ENCODE data around the gene SCRN1.

Gene SCRN1

GRCh38 chr7:29948587-29948986 lies 41.0 kb downstream of the SCRN1 start:
- DNase-seq = no peak
- in situ Hi-C loops (cut with HindIII; ENCODE audit: low pct_ligation_motif_present, low pct_unique_long_range_greater_than_20kb, low sequenced_read_pairs) = no loop called here

- in situ Hi-C loops (cut with HindIII; ENCODE audit: low pct_ligation_motif_present, low pct_unique_long_range_greater_than_20kb, low sequenced_read_pairs) = no loop called here
- peak; percentile 60 for DNase-seq
Measured at GRCh38 chr7:29946428-29947186, 43.0 kb downstream of the SCRN1 start.

GRCh38 chr7:29945259-29945809 lies 44.3 kb downstream of the SCRN1 start:
- in situ Hi-C loops (cut with HindIII; ENCODE audit: low pct_ligation_motif_present, low pct_unique_long_range_greater_than_20kb, low sequenced_read_pairs) = no loop called here

GRCh38 chr7:29940199-29940598 lies 49.4 kb downstream of the SCRN1 start:
- in situ Hi-C loops (cut with HindIII; ENCODE audit: low pct_ligation_motif_present, low pct_unique_long_range_greater_than_20kb, low sequenced_read_pairs) = no loop called here
- DNase-seq = no peak

More at GRCh38 chr7:29945259-29945809, 44.3 kb downstream of the SCRN1 start:
- no peak for DNase-seq

- no peak for DNase-seq
- in situ Hi-C loops (cut with HindIII; ENCODE audit: low pct_ligation_motif_present, low pct_unique_long_range_greater_than_20kb, low sequenced_read_pairs) = no loop called here
Measured at GRCh38 chr7:29937132-29937531, 52.5 kb downstream of the SCRN1 start.

- no peak for DNase-seq
- in situ Hi-C loops (cut with HindIII; ENCODE audit: low pct_ligation_motif_present, low pct_unique_long_range_greater_than_20kb, low sequenced_read_pairs) = no loop called here
Measured at GRCh38 chr7:29935111-29935510, 54.5 kb downstream of the SCRN1 start.

- no peak for DNase-seq
- in situ Hi-C loops (cut with HindIII; ENCODE audit: low pct_ligation_motif_present, low pct_unique_long_range_greater_than_20kb, low sequenced_read_pairs) = no loop called here
Measured at GRCh38 chr7:29929018-29929807, 60.4 kb downstream of the SCRN1 start.

- DNase-seq = no peak
- in situ Hi-C loops (cut with HindIII; ENCODE audit: low pct_ligation_motif_present, low pct_unique_long_range_greater_than_20kb, low sequenced_read_pairs) = no loop called here
Measured at GRCh38 chr7:29926741-29927140, 62.9 kb downstream of the SCRN1 start.

- in situ Hi-C loops (cut with HindIII; ENCODE audit: low pct_ligation_motif_present, low pct_unique_long_range_greater_than_20kb, low sequenced_read_pairs) = no loop called here
- DNase-seq = no peak
Measured at GRCh38 chr7:29926216-29926615, 63.4 kb downstream of the SCRN1 start.

- in situ Hi-C loops (cut with HindIII; ENCODE audit: low pct_ligation_motif_present, low pct_unique_long_range_greater_than_20kb, low sequenced_read_pairs) = no loop called here
- no peak for DNase-seq
Measured at GRCh38 chr7:29924684-29925083, 64.9 kb downstream of the SCRN1 start.

- DNase-seq = no peak
- in situ Hi-C loops (cut with HindIII; ENCODE audit: low pct_ligation_motif_present, low pct_unique_long_range_greater_than_20kb, low sequenced_read_pairs) = no loop called here
Measured at GRCh38 chr7:29924006-29924405, 65.6 kb downstream of the SCRN1 start.

- DNase-seq = no peak
- in situ Hi-C loops (cut with HindIII; ENCODE audit: low pct_ligation_motif_present, low pct_unique_long_range_greater_than_20kb, low sequenced_read_pairs) = no loop called here
Measured at GRCh38 chr7:29922921-29923700, 66.5 kb downstream of the SCRN1 start.

GRCh38 chr7:29921404-29922010 lies 68.1 kb downstream of the SCRN1 start:
- peak; percentile 78 for DNase-seq
- in situ Hi-C loops (cut with HindIII; ENCODE audit: low pct_ligation_motif_present, low pct_unique_long_range_greater_than_20kb, low sequenced_read_pairs) = no loop called here

GRCh38 chr7:29920491-29920890 lies 69.1 kb downstream of the SCRN1 start:
- in situ Hi-C loops (cut with HindIII; ENCODE audit: low pct_ligation_motif_present, low pct_unique_long_range_greater_than_20kb, low sequenced_read_pairs) = no loop called here

GRCh38 chr7:29919790-29920189 lies 69.8 kb downstream of the SCRN1 start:
- in situ Hi-C loops (cut with HindIII; ENCODE audit: low pct_ligation_motif_present, low pct_unique_long_range_greater_than_20kb, low sequenced_read_pairs) = no loop called here
- DNase-seq = no peak

More at GRCh38 chr7:29920491-29920890, 69.1 kb downstream of the SCRN1 start:
- DNase-seq = no peak

GRCh38 chr7:29918850-29919249 lies 70.8 kb downstream of the SCRN1 start:
- no peak for DNase-seq
- in situ Hi-C loops (cut with HindIII; ENCODE audit: low pct_ligation_motif_present, low pct_unique_long_range_greater_than_20kb, low sequenced_read_pairs) = no loop called here

- no peak for DNase-seq
- in situ Hi-C loops (cut with HindIII; ENCODE audit: low pct_ligation_motif_present, low pct_unique_long_range_greater_than_20kb, low sequenced_read_pairs) = no loop called here
Measured at GRCh38 chr7:29917641-29918040, 72.0 kb downstream of the SCRN1 start.

- in situ Hi-C loops (cut with HindIII; ENCODE audit: low pct_ligation_motif_present, low pct_unique_long_range_greater_than_20kb, low sequenced_read_pairs) = no loop called here
- no peak for DNase-seq
Measured at GRCh38 chr7:29915481-29916215, 74.0 kb downstream of the SCRN1 start.
